Thoracic aorta (tissue), 2 donors: ENCODE results near the gene TENT5A. TPM values are rescaled to one million over a fixed set of nuclear protein-coding genes. Genes with fewer than 3 reads are reported as not detected.

Experiments used
- ATAC-seq: fragments of 150-250 bp; one replicate; pipeline ENCODE4 v1.8.0; 2017; ENCODE audit warnings: low read depth; ENCODE audit not compliant: insufficient number of reproducible peaks, low FRiP score
- DNase-seq: peaks from one replicate; pipeline ENCODE4 v3.0.0-alpha.2; 2020; ENCODE audit warnings: low spot score
- H3K27ac ChIP-seq, 2 donors: fragments of 200-600 bp; sonication (generic); 1 replicate in 1 of 2; 2 replicates in 1 of 2; pipeline ENCODE4 v1.5.1; 2016; ENCODE audit warnings: mild to moderate bottlenecking in 2 of 2, moderate library complexity in 2 of 2
- H3K27me3 ChIP-seq: fragments of 200-600 bp; sonication (generic); replicated peaks from 2 replicates; pipeline ENCODE4 v1.6.0; 2016; ENCODE audit warnings: mild to moderate bottlenecking; ENCODE audit not compliant: insufficient read depth
- H3K36me3 ChIP-seq: fragments of 200-600 bp; sonication (generic); one replicate; pipeline ENCODE4 v1.5.1; 2016
- H3K4me1 ChIP-seq, 2 donors: fragments of 200-600 bp; sonication (generic); 1 replicate in 1 of 2; 2 replicates in 1 of 2; pipeline versions ENCODE4 v1.5.1 to v1.6.0; 2016; ENCODE audit warnings: low read depth in 2 of 2, mild to moderate bottlenecking in 1 of 2; ENCODE audit not compliant: control insufficient read depth in 1 of 2
- H3K4me3 ChIP-seq: fragments of 200-600 bp; sonication (generic); 2 replicates; pipeline ENCODE4 v1.5.1; 2016; ENCODE audit warnings: mild to moderate bottlenecking
- H3K9me3 ChIP-seq: fragments of 200-600 bp; sonication (generic); 2 replicates; pipeline ENCODE4 v1.5.1; 2016
- total RNA-seq, 2 donors: library from RNA; depleted of rRNA; stranded (reverse); fragments of >200 nt; gene quantifications; one replicate each; pipeline versions ENCODE4 v1.1.0 to v1.2.3, GENCODE V29; 2016
- TF ChIP-seq, protein P1 (sequence below): fragments of 200-600 bp; sonication (generic); IDR thresholded peaks from one replicate; pipeline ENCODE4 v1.5.1; 2019; ENCODE audit warnings: antibody characterized with exemption

Gene TENT5A
- total RNA-seq, 2 donors from 2014 or later = 40.5 to 53.2 TPM

GRCh38 chr6:81753711-81754577, 1.5 kb upstream of the TENT5A start:
- H3K27ac ChIP-seq = peak overlapping the region; percentile 97 to 99
- H3K4me1 ChIP-seq = peaks cover 4 to 6% of the 10 kb centered on the region in 2 donors
- ATAC-seq = peak; percentile 60
- no peaks in the 10 kb centered on the region for H3K27me3 ChIP-seq
- no peaks in the 10 kb centered on the region for H3K36me3 ChIP-seq
- DNase-seq = peak; percentile 54
- H3K4me3 ChIP-seq = peak overlapping the region; percentile 89
- TF ChIP-seq, protein P1, sequence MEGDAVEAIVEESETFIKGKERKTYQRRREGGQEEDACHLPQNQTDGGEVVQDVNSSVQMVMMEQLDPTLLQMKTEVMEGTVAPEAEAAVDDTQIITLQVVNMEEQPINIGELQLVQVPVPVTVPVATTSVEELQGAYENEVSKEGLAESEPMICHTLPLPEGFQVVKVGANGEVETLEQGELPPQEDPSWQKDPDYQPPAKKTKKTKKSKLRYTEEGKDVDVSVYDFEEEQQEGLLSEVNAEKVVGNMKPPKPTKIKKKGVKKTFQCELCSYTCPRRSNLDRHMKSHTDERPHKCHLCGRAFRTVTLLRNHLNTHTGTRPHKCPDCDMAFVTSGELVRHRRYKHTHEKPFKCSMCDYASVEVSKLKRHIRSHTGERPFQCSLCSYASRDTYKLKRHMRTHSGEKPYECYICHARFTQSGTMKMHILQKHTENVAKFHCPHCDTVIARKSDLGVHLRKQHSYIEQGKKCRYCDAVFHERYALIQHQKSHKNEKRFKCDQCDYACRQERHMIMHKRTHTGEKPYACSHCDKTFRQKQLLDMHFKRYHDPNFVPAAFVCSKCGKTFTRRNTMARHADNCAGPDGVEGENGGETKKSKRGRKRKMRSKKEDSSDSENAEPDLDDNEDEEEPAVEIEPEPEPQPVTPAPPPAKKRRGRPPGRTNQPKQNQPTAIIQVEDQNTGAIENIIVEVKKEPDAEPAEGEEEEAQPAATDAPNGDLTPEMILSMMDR = peak; percentile 72
- H3K9me3 ChIP-seq = no peaks in the 10 kb centered on the region

DNA sequence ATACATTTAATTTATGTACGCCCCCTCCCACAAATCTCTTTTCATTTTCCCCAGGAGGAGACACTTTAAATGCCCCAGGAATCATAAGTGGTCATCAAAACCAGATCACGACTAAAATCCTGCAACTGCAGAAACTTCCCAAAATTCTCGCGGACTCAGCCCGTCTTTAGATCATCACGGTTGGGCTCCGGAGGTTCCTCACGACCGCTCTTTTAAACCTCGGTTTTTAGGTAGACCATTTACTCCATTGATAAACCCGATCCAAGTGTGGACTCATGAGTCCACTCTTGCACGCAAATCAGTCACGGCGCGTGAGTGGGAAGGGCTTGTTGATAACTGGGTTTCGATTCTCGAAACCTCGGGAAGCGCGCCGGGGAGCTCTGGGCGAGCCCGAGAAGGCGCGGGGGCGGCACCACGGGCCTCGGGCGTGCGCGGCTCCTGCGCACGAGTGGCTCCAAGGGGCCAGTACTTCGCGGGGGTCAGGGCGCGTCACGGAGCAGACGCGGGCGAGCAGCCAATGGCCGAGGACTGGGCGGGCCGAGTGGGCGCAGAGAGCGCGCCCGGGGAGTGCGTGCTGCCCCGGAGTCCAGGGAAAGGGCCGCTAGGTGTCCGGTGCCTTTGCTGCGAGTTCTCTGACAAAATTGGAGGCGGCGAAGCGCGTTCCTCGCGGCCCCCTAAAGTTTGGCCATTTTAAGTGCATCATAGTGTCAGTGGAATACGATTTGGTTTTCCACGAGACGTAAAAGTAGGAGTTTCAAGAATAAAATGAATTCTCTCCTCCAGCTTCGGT, 635 bp upstream of the TENT5A start:
- Histone ChIP-seq H3K9me3 (no peaks in the 10 kb centered on the region), H3K27me3 (no peaks in the 10 kb centered on the region), H3K4me3 (peak overlapping the region; percentile 89), H3K36me3 (no peaks in the 10 kb centered on the region), H3K4me1 (peaks cover 4 to 12% of the 10 kb centered on the region in 2 donors), H3K27ac (peak overlapping the region; percentile 97 to 99)
- TF ChIP-seq, protein P1 = no peak
- ATAC-seq (peak; percentile 87), DNase-seq (peak; percentile 68)

DNA sequence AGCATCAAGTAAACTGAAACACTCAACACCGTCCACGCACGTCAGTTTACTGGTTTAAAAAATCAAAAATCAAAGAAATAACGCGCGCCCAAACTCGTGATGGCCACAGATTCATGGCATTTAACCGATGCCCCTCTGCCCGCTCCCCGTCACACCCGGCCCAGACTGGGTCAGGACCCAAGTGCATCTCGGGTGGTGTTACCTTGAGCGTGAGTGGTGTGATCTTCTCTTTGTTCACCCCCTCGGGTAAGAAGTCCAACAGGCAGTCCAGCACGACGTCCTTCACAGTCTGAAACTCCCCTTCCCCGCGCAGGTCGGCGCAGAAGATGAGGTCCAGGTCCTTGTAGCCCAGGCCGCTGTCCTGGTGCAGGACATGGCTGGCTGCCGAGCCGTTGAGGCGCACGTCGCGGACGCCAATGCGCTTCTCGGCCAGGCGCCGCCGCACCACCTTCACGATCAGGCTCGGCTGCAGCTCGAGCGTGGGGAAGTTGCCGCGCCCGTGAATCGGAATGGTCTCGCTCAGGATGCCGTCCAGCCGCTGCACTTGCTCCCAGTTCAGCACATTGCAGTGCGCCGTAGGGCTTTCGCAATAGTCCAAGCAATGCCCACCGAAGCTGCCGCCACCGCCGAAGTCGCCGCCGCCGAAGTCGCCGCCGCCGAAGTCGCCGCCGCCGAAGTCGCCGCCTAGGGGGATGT, 945 bp downstream of the TENT5A start:
- Histone ChIP-seq H3K27me3 (no peaks in the 10 kb centered on the region), H3K36me3 (no peaks in the 10 kb centered on the region), H3K27ac (peak overlapping the region; percentile 97 to 99), H3K4me3 (peak overlapping the region; percentile 89), H3K9me3 (no peaks in the 10 kb centered on the region), H3K4me1 (peaks cover 13 to 27% of the 10 kb centered on the region in 2 donors)
- no peak for DNase-seq
- TF ChIP-seq, protein P1 = no peak
- no peak for ATAC-seq

DNA sequence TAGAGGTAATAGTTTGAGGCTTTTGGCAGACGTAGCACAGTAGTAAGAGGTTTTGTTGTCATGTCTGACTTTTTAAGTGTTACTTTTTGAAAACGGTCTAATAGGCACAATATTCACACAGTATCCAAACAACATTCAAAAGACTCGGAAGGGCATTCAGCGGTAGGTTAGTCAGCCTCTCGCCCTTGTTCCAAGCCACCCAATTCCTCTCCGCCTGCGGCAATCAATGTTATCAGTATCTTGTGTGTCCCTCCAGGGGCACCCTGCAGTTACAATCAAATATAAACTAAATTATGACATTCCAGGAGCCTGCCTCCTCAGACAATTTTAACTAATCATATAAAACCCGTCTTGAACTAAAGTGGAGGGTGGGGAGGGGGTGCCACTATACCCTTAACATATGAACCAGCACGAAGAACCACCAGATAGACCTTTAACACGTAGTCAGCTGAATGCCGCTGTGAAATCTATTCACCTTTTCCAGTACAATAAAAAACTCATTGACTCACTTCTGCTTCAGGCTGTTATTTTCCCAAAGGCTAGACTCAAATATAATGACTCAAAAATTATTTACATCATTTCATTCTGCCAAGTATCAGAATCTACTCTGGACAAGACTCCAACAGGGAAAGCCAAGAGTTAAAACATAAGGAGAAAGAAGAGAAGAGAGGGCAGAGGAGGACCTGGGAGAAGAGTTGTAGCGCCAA, 1.6 kb downstream of the TENT5A start:
- Histone ChIP-seq H3K27me3 (no peaks in the 10 kb centered on the region), H3K27ac (peak overlapping the region; percentile 97 to 99), H3K36me3 (no peaks in the 10 kb centered on the region), H3K4me3 (peak overlapping the region; percentile 89), H3K4me1 (peaks cover 13 to 34% of the 10 kb centered on the region in 2 donors), H3K9me3 (no peaks in the 10 kb centered on the region)
- ATAC-seq (no peak), DNase-seq (no peak)
- TF ChIP-seq, protein P1 = no peak
